HG03354 (cell line): Measurements from ENCODE around the gene TMEM191C.
A peak's percentile ranks its signal among the peaks of the same experiment; 100 is the strongest.
"Not testable (repeated sequence)": the region's sequence is repeated elsewhere in the genome, so short reads cannot be mapped to it uniquely, and the experiment has no call there.

Experiments used
- ATAC-seq: cut with Tn5 transposase; IDR thresholded peaks from one replicate; pipeline ENCODE4 v1.9.1; 2021; ENCODE audit warnings: mild to moderate bottlenecking; ENCODE audit not compliant: unreplicated experiment, poor library complexity, severe bottlenecking

Gene TMEM191C

DNA sequence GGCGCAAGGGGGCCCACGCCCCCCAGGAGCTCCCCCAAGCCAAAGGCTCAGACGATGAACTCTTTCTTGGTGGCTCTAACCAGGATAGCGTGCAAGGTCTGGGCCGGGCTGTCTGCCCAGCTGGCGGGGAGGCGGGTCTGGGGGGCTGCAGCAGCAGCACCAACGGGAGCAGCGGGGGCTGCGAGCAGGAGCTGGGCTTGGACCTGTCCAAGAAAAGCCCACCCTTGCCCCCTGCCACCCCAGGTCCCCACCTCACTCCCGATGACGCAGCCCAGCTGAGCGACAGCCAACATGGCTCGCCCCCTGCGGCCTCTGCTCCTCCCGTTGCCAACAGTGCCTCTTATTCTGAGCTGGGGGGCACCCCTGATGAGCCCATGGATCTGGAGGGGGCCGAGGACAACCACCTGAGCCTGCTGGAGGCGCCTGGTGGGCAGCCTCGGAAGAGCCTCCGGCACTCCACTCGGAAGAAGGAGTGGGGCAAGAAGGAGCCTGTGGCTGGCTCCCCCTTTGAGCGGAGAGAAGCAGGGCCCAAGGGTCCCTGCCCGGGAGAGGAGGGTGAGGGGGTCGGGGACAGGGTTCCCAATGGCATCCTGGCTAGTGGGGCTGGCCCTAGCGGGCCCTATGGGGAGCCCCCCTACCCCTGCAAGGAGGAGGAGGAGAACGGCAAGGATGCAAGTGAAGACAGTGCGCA lies 21.6 kb upstream of the TMEM191C start:
- ATAC-seq, result no peak

DNA sequence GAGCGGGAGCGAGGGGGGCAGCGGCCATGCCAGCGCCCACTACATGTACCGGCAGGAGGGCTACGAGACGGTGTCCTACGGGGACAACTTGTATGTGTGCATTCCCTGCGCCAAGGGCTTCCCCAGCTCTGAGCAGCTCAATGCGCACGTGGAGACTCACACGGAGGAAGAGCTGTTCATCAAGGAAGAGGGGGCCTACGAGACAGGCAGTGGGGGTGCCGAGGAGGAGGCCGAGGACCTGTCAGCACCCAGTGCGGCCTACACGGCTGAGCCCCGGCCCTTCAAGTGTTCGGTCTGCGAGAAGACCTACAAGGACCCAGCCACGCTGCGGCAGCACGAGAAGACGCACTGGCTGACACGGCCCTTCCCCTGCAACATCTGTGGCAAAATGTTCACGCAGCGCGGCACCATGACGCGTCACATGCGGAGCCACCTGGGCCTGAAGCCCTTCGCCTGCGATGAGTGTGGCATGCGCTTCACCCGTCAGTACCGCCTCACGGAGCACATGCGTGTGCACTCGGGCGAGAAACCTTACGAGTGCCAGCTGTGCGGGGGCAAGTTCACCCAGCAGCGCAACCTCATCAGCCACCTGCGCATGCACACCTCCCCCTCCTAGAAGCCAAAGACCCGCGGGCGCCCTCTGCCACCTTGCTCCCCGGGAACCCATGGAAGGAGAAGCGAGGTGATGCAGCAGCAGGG lies 20.9 kb upstream of the TMEM191C start:
- ATAC-seq, result no peak

DNA sequence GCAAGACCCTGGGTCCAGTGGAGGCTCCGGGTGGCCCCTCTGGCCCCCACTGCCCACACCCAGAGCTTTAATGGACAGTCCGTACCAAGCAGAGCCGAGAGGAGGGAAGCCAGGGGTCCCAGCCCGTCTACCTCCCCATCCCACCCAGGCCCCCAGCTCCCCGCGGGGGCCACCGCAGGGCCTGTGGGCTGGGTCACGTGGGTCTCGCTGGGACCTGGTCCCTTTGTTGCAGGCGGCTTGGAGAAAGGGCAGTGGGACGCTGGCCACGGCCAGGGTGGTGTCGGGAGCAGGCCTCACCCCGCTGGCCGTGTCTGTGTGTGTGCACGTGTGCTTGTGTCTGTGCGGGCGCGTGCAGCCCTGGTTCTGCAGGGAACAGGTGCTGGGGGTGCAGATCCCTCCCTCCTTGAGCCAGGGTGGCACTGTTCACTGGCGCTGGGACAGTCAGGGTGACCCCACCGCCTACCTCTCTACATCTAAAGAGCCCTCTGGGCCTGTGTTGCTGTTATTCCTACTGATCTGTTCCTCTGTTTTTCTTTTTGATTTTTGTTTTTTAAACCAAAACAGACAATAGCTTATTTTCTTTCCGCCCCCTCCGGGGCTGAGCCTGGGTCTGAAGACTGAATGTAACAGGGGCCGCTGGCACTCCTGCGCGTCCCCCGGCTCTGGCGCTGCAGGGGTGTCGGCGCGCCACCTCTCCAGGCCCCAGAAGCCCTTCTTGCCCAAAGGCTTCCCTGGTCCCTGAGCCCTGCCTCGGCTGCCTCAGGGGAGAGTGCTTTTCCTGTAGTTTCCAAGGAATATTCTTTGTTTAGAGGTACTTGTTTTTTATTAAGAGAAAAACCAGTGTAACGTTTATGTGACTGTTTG lies 20.1 kb upstream of the TMEM191C start:
- no peak for ATAC-seq

DNA sequence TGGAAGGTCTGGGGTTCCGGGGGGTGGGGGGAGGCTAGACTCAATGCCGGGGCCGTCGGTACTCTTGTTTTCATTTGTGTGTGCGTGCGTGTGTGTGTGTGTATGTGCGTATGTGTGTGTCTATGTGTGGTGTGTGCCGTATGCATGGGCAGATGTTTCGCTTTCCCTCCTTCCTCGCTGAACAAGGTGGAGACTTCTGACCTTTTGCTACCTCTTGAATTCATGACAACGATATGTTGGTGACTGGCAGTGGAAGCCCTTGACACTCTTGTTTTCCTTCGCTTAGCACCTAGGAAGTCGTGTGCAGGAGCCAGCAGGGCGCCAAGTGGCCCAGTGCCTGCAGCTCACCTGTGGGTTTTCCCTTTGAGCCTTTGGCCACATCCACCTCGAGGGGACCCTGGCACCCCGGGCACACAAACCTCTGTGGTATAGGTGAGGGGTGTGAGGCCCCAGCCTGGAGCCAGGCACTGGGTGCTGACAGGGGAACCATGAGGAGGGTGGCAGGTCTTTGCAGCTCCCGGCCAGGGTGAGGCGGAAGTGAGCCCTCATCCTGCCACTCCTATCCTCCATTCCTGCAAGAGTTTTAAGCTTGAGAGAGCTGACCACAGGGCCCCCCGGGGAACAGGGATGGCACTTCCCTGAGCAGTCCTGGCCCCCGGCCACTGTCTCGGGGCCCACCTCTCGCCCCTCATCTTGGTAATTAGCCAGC lies 19.3 kb upstream of the TMEM191C start:
- no peak for ATAC-seq

DNA sequence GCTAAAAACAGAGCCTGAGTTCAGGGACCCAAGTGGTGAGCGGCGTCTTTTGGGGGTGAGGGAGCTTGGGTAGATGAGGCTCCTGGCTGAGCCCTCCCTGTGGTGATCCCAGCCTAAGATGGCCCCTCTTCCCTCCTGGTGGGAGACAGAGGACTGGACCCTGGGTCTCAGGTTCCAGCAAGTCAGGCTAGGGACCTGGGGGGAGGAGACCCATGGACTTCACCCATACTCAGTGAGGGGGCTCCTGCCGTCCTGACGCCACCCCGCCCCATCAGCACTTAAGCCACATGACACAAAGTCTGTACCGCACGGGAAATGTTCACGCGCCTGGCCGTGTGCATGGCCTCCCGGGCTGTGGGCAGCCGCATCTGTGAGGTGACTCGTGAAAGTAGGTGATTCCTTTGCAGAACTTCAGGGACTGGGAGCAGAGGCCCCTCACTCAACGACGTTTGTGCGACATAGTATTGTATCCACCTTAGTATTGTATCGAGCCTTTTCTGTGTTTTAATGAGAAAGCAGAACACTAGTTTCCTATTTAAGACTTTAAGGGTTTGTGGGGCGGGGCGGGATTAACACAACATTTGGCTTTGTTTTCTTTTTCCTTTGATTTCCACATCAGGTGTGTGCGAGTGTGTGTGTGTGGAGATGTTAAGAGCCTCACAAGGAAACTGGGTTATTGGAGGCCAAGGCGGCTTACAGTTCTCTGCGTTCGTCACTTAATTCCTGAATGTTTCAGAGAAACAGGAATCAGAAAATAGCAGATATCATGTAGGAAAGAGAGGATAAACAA lies 18.4 kb upstream of the TMEM191C start:
- no peak for ATAC-seq

DNA sequence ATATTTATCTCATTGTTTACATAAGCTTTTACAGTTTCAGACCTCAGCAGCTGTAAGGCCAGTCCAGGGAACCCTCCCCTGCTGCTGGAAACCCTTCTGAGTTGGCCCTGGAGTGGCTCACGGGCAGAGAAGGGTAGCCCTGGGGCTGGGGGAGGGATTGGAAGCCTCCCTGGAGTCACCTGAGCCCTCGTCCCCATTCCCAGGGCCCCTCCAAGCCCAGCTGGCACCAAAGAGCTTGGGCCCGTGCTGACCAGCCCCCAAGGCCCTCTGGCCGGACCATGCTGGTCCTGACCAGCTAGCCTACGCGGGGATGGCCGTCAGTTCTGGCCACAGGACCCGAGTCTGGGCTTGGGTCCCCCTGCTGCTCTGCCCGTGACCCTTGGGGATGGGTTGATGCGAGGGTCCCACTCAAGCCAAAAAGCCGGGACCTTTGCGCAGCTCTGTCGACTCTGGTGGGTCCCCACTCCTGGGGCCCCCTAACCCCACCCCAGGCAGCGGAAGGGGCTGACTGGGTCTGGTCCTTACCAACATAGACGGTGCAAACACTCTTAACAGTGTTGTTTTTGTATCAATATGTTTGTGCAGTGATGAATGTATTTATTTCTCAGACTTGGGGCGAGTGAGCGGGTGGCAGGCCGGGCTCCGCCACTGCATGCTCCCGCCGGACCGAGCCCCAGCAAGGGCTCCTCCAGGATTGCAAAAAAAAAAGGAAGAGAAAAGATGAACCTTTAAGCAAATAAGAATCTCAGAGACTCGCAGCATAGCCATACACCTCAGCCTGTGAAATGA lies 17.5 kb upstream of the TMEM191C start:
- ATAC-seq, result no peak

DNA sequence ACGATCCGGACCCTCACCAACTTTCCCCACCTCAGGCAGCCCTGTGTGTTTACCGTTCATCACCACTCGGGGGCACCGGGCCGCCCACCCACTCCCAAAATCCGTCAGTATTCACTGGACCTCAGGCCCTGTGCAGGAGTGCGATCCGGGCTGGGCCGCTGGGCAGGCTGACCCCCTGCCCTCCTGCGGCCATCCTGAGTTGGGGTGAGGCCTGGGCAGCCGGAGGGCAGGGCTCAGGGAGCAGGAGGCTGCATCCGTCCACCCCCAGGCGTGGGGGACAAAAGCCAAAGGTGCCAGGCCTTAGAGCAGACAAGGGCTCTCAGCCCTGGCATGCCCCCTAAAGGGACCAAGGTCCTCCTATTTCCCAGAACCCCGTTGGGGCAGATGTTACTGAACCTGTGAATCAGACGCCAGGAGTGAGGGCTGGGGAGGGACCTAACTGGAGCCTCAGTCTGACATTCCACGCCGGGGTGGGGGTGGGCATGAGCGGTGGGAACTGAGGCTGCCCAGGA lies 16.8 kb upstream of the TMEM191C start:
- no peak for ATAC-seq

DNA sequence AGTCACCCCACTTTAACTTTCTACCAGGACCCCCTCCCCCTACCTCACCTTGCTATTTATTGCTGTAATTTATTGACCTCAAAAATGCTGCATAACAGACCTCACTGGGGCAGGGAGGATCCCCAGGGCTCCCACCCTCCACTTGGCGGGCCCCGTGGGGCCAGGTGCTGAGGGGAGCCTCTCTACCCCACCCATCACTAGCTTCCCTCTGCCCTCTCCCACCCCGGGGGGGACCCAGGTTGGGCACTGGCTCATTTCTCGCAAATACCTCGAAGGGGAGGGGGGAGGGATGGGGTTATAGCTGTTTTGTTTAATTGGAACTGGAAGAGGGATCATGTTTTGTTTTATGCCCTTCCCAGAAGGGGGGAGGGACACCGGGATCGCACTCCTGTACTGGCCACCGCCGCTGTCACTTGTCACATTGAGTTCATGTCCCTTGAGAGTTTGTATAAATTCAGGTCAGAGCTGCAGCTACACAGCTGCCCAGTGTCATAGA lies 16.3 kb upstream of the TMEM191C start:
- no peak for ATAC-seq

DNA sequence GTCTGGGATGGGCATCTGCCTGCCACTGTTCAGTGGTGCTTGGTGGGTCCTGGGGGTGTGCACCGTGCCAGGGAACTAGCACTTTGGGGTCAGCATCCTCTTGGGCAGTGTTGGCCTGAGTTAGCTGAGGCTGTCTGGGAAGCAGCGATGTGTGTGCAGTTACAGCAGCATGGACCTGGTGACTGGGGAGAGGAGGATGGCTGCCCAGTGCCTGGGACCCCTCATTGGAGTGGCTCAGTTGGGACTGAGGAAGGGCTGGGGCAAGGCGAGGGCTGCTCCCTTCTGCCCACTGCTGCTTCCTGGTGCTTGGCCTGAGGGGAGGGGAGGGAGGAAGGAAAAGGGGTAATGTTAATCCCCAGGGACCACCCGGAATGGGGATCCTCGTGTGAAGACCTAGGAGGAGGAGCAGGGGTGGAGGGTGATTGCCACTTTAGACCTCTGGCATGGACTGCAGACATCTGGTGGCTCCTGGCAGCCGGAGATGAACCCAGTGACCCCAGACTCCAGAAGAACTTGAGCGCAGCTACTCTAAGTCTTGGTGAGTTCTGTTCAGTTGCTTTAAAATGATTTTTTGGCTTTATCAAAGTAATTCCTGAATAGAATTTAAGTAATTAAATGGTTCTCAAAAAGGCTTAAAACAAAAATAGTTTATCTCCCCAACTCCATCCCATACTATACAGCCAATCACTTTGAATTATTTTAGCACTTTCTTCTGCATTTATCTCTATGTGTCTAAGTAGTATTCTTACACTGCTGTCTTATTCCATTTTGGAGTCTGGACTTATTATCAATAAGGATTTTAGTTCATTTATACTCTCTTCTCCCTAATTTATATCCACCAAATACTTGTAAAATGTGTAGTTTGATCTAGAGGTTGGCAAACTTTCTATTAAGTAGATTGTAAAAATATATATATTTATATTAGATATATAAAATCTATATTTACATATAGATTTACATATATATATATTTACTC lies 15.4 kb upstream of the TMEM191C start:
- ATAC-seq, result no peak

DNA sequence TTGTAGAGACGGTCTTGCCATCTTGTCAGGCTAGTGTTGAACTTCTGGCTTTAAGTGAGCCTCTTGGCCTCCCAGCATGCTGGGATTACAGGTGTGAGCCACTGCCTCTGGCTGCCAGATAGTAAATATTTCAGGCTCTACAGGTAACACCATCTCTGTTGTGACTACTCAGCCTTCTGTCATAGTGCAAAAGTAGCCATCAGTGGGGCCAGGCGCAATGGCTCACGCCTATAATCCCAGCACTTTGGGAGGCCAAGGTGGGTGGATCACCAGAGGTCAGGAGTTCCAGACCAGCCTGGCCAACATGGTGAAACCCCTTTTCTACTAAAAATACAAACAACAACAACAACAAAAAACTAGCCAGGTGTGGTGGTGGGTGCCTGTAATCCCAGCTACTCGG lies 14.5 kb upstream of the TMEM191C start:
- not testable (repeated sequence) for ATAC-seq

DNA sequence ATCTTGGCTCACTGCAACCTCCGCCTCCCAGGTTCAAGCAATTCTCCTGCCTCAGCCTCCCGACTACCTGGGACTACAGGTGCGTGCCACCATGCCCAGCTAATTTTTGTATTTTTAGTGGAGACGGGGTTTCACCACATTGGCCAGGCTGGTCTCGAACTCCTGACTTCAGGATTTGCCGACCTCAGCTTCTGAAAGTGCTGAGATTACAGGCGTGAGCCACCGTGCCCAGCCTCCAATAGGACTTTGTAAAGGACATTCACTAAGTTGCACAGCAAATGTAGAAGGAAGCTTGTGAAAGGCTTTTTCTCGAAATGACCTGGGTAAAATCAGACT lies 12.2 kb upstream of the TMEM191C start:
- not testable (repeated sequence) for ATAC-seq

DNA sequence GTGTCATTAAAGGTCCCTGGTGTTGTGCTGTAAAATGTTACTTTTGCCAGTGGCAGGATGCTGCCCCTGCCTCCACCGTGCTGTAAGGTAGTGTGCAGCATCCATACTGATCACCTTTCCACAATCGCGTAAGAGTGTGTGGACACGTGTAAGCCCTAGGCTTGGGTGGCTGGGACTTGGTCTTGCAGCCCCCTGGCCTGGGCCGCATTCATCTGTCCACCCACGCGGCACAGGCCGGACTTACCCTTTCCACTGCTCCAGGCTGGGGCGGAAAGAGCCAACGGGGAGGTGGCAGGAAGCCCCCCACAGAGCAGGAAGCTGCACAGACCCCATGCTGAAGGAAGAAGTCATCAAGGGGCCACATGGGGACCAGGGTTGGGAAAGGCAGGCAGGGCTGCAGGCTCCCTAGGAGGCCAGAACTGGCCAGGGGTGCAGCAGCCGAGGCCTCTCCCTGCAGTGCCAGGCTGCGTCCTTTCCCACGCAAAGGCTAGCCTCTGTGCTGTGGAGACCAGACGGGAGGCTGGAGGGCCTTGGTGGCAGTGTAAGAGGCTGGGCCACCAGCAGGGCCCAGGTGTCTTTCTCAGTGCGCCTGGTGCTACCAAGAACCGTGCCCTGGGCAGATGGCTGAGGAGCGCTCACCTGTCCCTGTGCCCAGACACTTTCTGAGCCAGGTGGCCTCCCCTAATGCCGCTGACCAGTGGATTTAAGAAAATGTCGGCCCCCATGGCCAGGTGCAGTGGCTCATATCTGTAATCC lies 11.7 kb upstream of the TMEM191C start:
- no peak for ATAC-seq

DNA sequence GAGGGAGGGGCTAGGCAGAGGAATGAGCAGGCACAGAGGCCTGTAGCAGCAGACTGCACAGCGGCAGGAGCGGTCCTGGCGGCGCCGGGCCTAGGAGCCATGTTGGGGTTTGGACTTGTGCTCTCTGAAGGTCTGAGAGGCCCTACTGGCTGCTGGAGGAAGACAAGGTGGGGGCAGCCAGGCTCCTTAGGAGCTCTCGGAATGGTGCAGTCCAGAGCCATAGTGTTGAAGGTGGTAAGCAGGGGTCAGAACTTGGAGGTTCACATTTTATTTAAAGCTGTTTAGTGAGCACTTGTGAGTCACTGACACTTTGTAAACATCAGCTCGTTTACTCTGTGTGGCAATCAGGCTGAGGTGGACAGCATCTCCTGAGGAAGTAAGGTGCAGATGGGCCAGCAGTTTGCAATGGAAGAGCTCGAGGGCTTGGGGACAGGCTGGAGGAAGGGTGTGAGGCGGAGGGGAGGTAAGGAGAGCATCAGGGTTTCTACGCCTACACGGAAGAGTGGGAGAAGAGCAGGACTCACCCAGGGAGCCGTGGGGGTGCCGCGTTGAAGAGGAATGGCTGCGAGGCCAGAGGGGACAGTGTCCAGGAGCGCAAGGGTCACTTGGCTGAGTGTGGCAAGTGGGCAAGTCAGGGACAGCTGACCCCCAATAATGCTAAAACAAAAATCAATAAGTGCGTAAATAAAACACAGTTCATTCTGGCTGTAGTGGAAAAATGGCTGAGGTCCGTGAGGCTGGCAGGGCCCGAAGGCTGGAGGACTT lies 10.0 kb upstream of the TMEM191C start:
- ATAC-seq, result no peak

DNA sequence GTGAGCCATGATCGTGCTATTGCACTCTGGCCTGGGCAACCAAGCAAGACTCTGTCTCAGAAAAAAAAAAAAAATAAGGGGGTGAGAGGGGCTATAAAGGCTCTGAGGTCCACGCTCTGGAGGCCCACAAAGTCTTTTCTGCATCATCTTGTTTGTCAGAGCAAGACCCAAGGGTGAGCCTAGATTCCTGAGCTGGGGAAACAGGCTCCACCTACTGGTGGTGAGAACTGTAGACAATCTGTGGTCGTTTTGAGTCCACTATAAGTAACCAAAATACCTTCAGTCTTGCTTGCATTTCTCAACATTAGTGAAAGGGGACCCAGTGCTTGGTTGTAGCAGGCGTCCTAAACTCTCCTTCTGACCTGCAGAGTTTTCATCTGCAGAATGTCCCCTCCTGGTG lies 4.5 kb upstream of the TMEM191C start:
- not testable (repeated sequence) for ATAC-seq

DNA sequence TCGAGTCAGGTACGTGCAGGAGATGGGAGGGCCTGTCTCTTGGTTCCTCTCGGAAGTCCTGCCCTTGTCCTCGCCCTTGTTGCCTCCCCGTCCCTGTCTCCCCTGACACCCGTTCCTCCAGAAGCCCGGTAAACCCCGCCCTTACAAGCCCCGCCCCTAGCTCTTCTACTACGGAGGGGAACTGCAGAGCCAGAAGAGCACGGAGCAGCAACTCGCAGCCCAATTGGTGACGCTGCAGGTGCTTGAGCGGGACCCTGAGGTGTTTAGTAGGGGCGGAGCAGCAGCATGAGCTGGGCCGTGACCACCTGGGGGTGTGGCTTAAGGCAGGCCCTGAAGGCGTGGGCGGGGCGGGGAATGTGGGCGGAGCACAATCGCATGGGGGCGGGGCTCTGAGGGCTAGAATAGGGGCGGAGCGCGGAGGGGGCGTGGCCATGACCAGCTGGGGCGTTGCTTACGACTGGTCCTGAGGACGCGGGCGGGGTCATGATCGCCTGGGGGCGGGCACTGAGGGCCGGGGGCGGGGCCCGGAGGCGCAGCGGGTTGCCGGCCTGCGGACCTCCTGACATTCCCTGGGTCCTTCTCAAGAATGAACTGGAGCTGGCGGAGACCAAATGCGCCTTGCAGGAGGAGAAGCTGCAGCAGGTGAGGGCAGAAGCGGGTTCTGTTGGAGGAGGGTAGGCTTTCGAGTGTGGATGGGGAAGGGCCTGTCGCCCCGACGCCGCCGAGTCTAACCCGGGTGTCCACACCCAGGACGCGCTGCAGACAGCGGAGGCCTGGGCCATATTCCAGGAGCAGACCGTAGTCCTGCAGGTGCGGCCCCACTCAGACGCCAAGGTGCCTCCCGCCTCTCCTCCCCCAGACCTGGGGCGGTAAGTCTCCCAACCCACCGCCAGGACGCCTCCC lies 1.3 kb downstream of the TMEM191C start:
- peak; percentile 84 for ATAC-seq
